Mesenchymal stem cell (in vitro differentiated cells and primary cell): ENCODE results near the gene TBC1D9.
A peak's percentile ranks its signal among the peaks of the same experiment; 100 is the strongest.

ENCODE experiments used
- DNase-seq: peaks from one replicate; pipeline ENCODE4 v3.0.0-alpha.2; 2013
- H2AFZ ChIP-seq: one replicate; pipeline ENCODE4 v1.6.1; 2013; ENCODE audit warnings: low read depth, mild to moderate bottlenecking, control low read depth, inconsistent platforms, low read length, moderate library complexity
- H2AK5ac ChIP-seq: 2 replicates; pipeline ENCODE4 v1.6.1; 2013; ENCODE audit warnings: low read length, moderate library complexity, mild to moderate bottlenecking, inconsistent platforms; ENCODE audit not compliant: severe bottlenecking
- H2BK120ac ChIP-seq: one replicate; pipeline ENCODE4 v1.6.1; 2013; ENCODE audit warnings: low read depth, mild to moderate bottlenecking, inconsistent platforms, low read length, moderate library complexity
- H2BK12ac ChIP-seq, 2 experiments: one replicate each; pipeline ENCODE4 v1.6.1; 2013; ENCODE audit warnings: inconsistent platforms in 2 of 2, low read length in 2 of 2, mild to moderate bottlenecking in 2 of 2, moderate library complexity in 2 of 2, control low read depth in 1 of 2
- H2BK15ac ChIP-seq: one replicate; pipeline ENCODE4 v1.6.1; 2013; ENCODE audit warnings: mild to moderate bottlenecking, low read depth, inconsistent platforms; ENCODE audit not compliant: poor library complexity, severe bottlenecking
- H2BK5ac ChIP-seq: 2 replicates; pipeline ENCODE4 v1.6.1; 2013; ENCODE audit warnings: low read depth, mild to moderate bottlenecking, low read length, control low read depth, inconsistent platforms; ENCODE audit not compliant: poor library complexity, severe bottlenecking
- H3K14ac ChIP-seq, 2 experiments: one replicate each; pipeline ENCODE4 v1.6.1; 2013; ENCODE audit warnings: inconsistent platforms in 2 of 2, low read length in 2 of 2, control low read depth in 1 of 2, mild to moderate bottlenecking in 1 of 2, moderate library complexity in 1 of 2
- H3K18ac ChIP-seq, 2 experiments: one replicate each; pipeline ENCODE4 v1.6.1; 2013; ENCODE audit warnings: inconsistent platforms in 2 of 2, low read length in 2 of 2, control low read depth in 1 of 2, low read depth in 1 of 2, mild to moderate bottlenecking in 1 of 2
- H3K23ac ChIP-seq, 2 experiments: one replicate each; pipeline ENCODE4 v1.6.1; 2013; ENCODE audit warnings: inconsistent platforms in 2 of 2, low read length in 2 of 2, mild to moderate bottlenecking in 2 of 2, moderate library complexity in 2 of 2, control low read depth in 1 of 2
- H3K27ac ChIP-seq: 2 replicates; pipeline ENCODE4 v1.5.1; 2013; ENCODE audit warnings: mild to moderate bottlenecking, moderate library complexity, low read length, control low read depth, inconsistent platforms; ENCODE audit not compliant: poor library complexity, severe bottlenecking
- H3K27me3 ChIP-seq, 2 experiments: 2 replicates each; pipeline versions ENCODE4 v1.6.1 to v1.7.0; 2013; ENCODE audit warnings: low read length in 2 of 2, mild to moderate bottlenecking in 2 of 2, moderate library complexity in 2 of 2, control low read depth in 1 of 2, inconsistent platforms in 1 of 2; ENCODE audit not compliant: control insufficient read depth in 1 of 2, insufficient read depth in 1 of 2
- H3K36me3 ChIP-seq, 2 experiments: 2 replicates each; pipeline versions ENCODE4 v1.6.1 to v1.7.0; 2013; ENCODE audit warnings: low read length in 2 of 2, control low read depth in 1 of 2, inconsistent platforms in 1 of 2, low read depth in 1 of 2, mild to moderate bottlenecking in 1 of 2; ENCODE audit not compliant: insufficient read depth in 2 of 2, control insufficient read depth in 1 of 2
- H3K4ac ChIP-seq, 2 experiments: one replicate each; pipeline ENCODE4 v1.6.1; 2013; ENCODE audit warnings: inconsistent platforms in 2 of 2, low read length in 2 of 2, mild to moderate bottlenecking in 2 of 2, moderate library complexity in 2 of 2, control low read depth in 1 of 2, low read depth in 1 of 2
- H3K4me1 ChIP-seq: 2 replicates; pipeline ENCODE4 v1.6.1; 2013; ENCODE audit warnings: low read depth, low read length, control low read depth; ENCODE audit not compliant: control insufficient read depth, insufficient read depth
- H3K4me2 ChIP-seq: 2 replicates; pipeline ENCODE4 v1.6.1; 2013; ENCODE audit warnings: low read length, mild to moderate bottlenecking, inconsistent platforms; ENCODE audit not compliant: poor library complexity, severe bottlenecking
- H3K4me3 ChIP-seq, 2 experiments: 2 replicates each; pipeline versions ENCODE4 v1.5.1 to v1.7.0; 2013; ENCODE audit warnings: low read length in 2 of 2, mild to moderate bottlenecking in 2 of 2, control low read depth in 1 of 2, low read depth in 1 of 2; ENCODE audit not compliant: insufficient read depth in 1 of 2
- H3K79me1 ChIP-seq: replicated peaks from 2 replicates; pipeline ENCODE4 v1.6.1; 2013; ENCODE audit warnings: mild to moderate bottlenecking, control low read depth, low read length, inconsistent platforms; ENCODE audit not compliant: poor library complexity, severe bottlenecking
- H3K9ac ChIP-seq: 2 replicates; pipeline ENCODE4 v1.7.0; 2013; ENCODE audit warnings: mild to moderate bottlenecking, low read length, moderate library complexity
- H3K9me3 ChIP-seq: 2 replicates; pipeline ENCODE4 v1.7.0; 2013; ENCODE audit warnings: mild to moderate bottlenecking, low read length; ENCODE audit not compliant: control insufficient read depth
- H4K8ac ChIP-seq: one replicate; pipeline ENCODE4 v1.6.1; 2013; ENCODE audit warnings: inconsistent platforms, mild to moderate bottlenecking, low read length, moderate library complexity
- H4K91ac ChIP-seq: one replicate; pipeline ENCODE4 v1.6.1; 2013; ENCODE audit warnings: mild to moderate bottlenecking, low read length, inconsistent platforms
- WGBS: methylation state at CpG from one replicate; pipeline ENCODE4 v1.1.7; 2013; ENCODE audit warnings: mixed read lengths; 5-methylcytosine and 5-hydroxymethylcytosine counted together

TBC1D9 gene

GRCh38 chr4:140743194-140743931, 12.8 kb downstream of the TBC1D9 start:
- no peak overlapping the region for H2BK120ac ChIP-seq
- peak overlapping the region; percentile 89 for H3K27ac ChIP-seq
- WGBS, result 23% methylated on average over 2 of the region's 4 CpGs
- H3K27me3 ChIP-seq, result no peaks in the 10 kb centered on the region
- peak overlapping the region in 1 of 2 experiments; percentile 9 for H3K18ac ChIP-seq
- H2AK5ac ChIP-seq, result peak overlapping the region; percentile 49
- no peak overlapping the region for H2BK12ac ChIP-seq
- H4K91ac ChIP-seq, result no peak overlapping the region
- H2AFZ ChIP-seq, result no peak overlapping the region
- no peaks in the 10 kb centered on the region for H3K36me3 ChIP-seq
- H2BK15ac ChIP-seq, result no peak overlapping the region
- no peak overlapping the region for H3K4me2 ChIP-seq
- H3K9ac ChIP-seq, result peak overlapping the region; percentile 63
- no peaks in the 10 kb centered on the region for H3K9me3 ChIP-seq
- H3K4me1 ChIP-seq, result peaks cover 6% of the 10 kb centered on the region
- H4K8ac ChIP-seq, result no peak overlapping the region
- no peak overlapping the region for H3K23ac ChIP-seq
- no peak overlapping the region for H2BK5ac ChIP-seq
- DNase-seq, result peak; percentile 47
- peak overlapping the region in 1 of 2 experiments; percentile 55 for H3K4me3 ChIP-seq
- H3K4ac ChIP-seq, result no peak overlapping the region
- peaks cover 17% of the 10 kb centered on the region for H3K79me1 ChIP-seq
- H3K14ac ChIP-seq, result peak overlapping the region in 1 of 2 experiments; percentile 13

- WGBS, result no CpG with 5 or more reads among the region's 1 CpG
- Histone ChIP-seq H2AK5ac (peak overlapping the region; percentile 23), H3K79me1 (peaks cover 17% of the 10 kb centered on the region)
Observed at GRCh38 chr4:140742838-140743193, 13.4 kb downstream of the TBC1D9 start.

GRCh38 chr4:140740906-140741670, 15.1 kb downstream of the TBC1D9 start:
- Histone ChIP-seq H3K4me2 (no peak overlapping the region), H3K9ac (no peak overlapping the region), H2AFZ (no peak overlapping the region), H2BK15ac (no peak overlapping the region), H3K4me1 (peaks cover 11% of the 10 kb centered on the region), H2AK5ac (peak overlapping the region; percentile 67), H3K14ac (no peak overlapping the region), H4K91ac (no peak overlapping the region), H3K27me3 (no peaks in the 10 kb centered on the region), H3K27ac (no peak overlapping the region), H3K23ac (no peak overlapping the region), H3K4ac (no peak overlapping the region), H2BK5ac (no peak overlapping the region), H3K4me3 (no peak overlapping the region), H2BK12ac (peak overlapping the region in 1 of 2 experiments; percentile 5), H3K18ac (no peak overlapping the region), H2BK120ac (no peak overlapping the region), H3K79me1 (peaks cover 16% of the 10 kb centered on the region), H3K36me3 (no peaks in the 10 kb centered on the region), H4K8ac (no peak overlapping the region), H3K9me3 (no peaks in the 10 kb centered on the region)
- 91% methylated on average over 2 of the region's 3 CpGs for WGBS
- no peak for DNase-seq

More at GRCh38 chr4:140742838-140743193, 13.4 kb downstream of the TBC1D9 start:
- Histone ChIP-seq H2BK15ac (no peak overlapping the region), H3K36me3 (no peaks in the 10 kb centered on the region), H2AFZ (no peak overlapping the region), H3K27ac (peak overlapping the region; percentile 89), H3K4me2 (peak overlapping the region; percentile 76), H4K91ac (no peak overlapping the region), H3K18ac (peak overlapping the region in 1 of 2 experiments; percentile 18), H3K4ac (no peak overlapping the region), H2BK12ac (peak overlapping the region in 1 of 2 experiments; percentile 13), H2BK120ac (no peak overlapping the region), H2BK5ac (peak overlapping the region; percentile 96), H3K4me3 (peak overlapping the region in 1 of 2 experiments; percentile 55), H3K9me3 (no peaks in the 10 kb centered on the region), H3K27me3 (no peaks in the 10 kb centered on the region), H4K8ac (no peak overlapping the region), H3K14ac (no peak overlapping the region), H3K9ac (peak overlapping the region; percentile 63), H3K4me1 (peaks cover 6% of the 10 kb centered on the region), H3K23ac (no peak overlapping the region)
- no peak for DNase-seq

- WGBS, result 28% methylated on average over 1 of the region's 1 CpG
Observed at GRCh38 chr4:140740422-140740821, 15.8 kb downstream of the TBC1D9 start.

More at GRCh38 chr4:140740422-140740821, 15.8 kb downstream of the TBC1D9 start:
- peak; percentile 47 for DNase-seq
- no peak overlapping the region for H3K4ac ChIP-seq
- H3K18ac ChIP-seq, result no peak overlapping the region
- H3K4me2 ChIP-seq, result no peak overlapping the region
- H3K27ac ChIP-seq, result peak overlapping the region; percentile 22
- no peak overlapping the region for H2AFZ ChIP-seq
- no peak overlapping the region for H2BK15ac ChIP-seq
- H3K79me1 ChIP-seq, result peaks cover 17% of the 10 kb centered on the region
- H3K9me3 ChIP-seq, result no peaks in the 10 kb centered on the region
- no peak overlapping the region for H2AK5ac ChIP-seq
- H4K8ac ChIP-seq, result no peak overlapping the region
- H2BK120ac ChIP-seq, result no peak overlapping the region
- H3K23ac ChIP-seq, result no peak overlapping the region
- no peaks in the 10 kb centered on the region for H3K27me3 ChIP-seq
- peaks cover 11% of the 10 kb centered on the region for H3K4me1 ChIP-seq
- H3K14ac ChIP-seq, result no peak overlapping the region
- H4K91ac ChIP-seq, result no peak overlapping the region
- H3K4me3 ChIP-seq, result no peak overlapping the region
- H2BK5ac ChIP-seq, result no peak overlapping the region
- no peaks in the 10 kb centered on the region for H3K36me3 ChIP-seq
- H2BK12ac ChIP-seq, result no peak overlapping the region
- no peak overlapping the region for H3K9ac ChIP-seq
